Lung (tissue), 12 donors: Measurements from ENCODE around the gene RTF1. TPM values are rescaled to one million over a fixed set of nuclear protein-coding genes. Genes with fewer than 3 reads are reported as not detected.

Experiments used
- ATAC-seq: fragments of 200-7000 bp; cut with Tn5 transposase; one replicate; pipeline ENCODE4 v1.9.1; 2020; ENCODE audit warnings: moderate number of reproducible peaks; ENCODE audit not compliant: insufficient read depth, low FRiP score
- DNase-seq, 3 donors: peaks; one replicate each; pipeline ENCODE4 v3.0.0-alpha.2; 2013 to 2017
- H3K27ac ChIP-seq, 2 donors: one replicate each; pipeline ENCODE4 v1.5.1; 2013; ENCODE audit warnings: mild to moderate bottlenecking in 2 of 2, moderate library complexity in 2 of 2, control low read depth in 1 of 2, inconsistent platforms in 1 of 2, low read depth in 1 of 2, low read length in 1 of 2
- H3K27me3 ChIP-seq, 3 donors: one replicate each; pipeline ENCODE4 v1.5.1; 2013; ENCODE audit warnings: low read length in 2 of 3; ENCODE audit not compliant: control insufficient read depth in 3 of 3, insufficient read depth in 3 of 3
- H3K36me3 ChIP-seq, 4 donors: one replicate each; pipeline ENCODE4 v1.5.1; 2013; ENCODE audit warnings: low read length in 4 of 4, mild to moderate bottlenecking in 1 of 4, moderate library complexity in 1 of 4; ENCODE audit not compliant: control insufficient read depth in 4 of 4, insufficient read depth in 4 of 4
- H3K4me1 ChIP-seq, 5 donors: one replicate each; pipeline ENCODE4 v1.5.1; 2013; ENCODE audit warnings: low read length in 5 of 5, mild to moderate bottlenecking in 2 of 5, moderate library complexity in 1 of 5; ENCODE audit not compliant: control insufficient read depth in 5 of 5, insufficient read depth in 5 of 5
- H3K4me3 ChIP-seq: one replicate; pipeline ENCODE4 v1.5.1; 2013; ENCODE audit warnings: mild to moderate bottlenecking, control low read depth, moderate library complexity
- H3K9ac ChIP-seq, 2 donors: one replicate each; pipeline ENCODE4 v1.5.1; 2013; ENCODE audit warnings: low read length in 2 of 2, control low read depth in 1 of 2; ENCODE audit not compliant: insufficient read depth in 1 of 2
- H3K9me3 ChIP-seq, 4 donors: one replicate each; pipeline ENCODE4 v1.5.1; 2013; ENCODE audit warnings: low read length in 3 of 4, mild to moderate bottlenecking in 1 of 4, moderate library complexity in 1 of 4; ENCODE audit not compliant: control insufficient read depth in 4 of 4, insufficient read depth in 3 of 4
- WGBS, 2 donors: extraction: QIAGEN DNeasy Blood & Tissue Kit; methylation state at CpG; one replicate each; pipeline ENCODE4 v1.1.7; 2013; 5-methylcytosine and 5-hydroxymethylcytosine counted together
- polyA plus RNA-seq, 2 donors: library from polyadenylated mRNA; stranded (reverse); fragments of 200-250 nt; gene quantifications; one replicate each; pipeline ENCODE4 v1.2.1, GENCODE V29; 2013
- total RNA-seq, 2 donors: library from RNA; depleted of rRNA in 1 of 2; stranded (reverse); fragments of >200 nt in 1 of 2; gene quantifications; one replicate each; pipeline ENCODE4 v1.2.1, GENCODE V29; 2014 to 2021
- TF ChIP-seq, protein P1 (sequence below): IDR thresholded peaks from 2 replicates; pipeline ENCODE4 v1.5.1; 2012; ENCODE audit warnings: mild to moderate bottlenecking; ENCODE audit errors: control extremely low read depth, extremely low read depth
- donor health status: control.
- donor health status: control.
- donor health status: Bipolar disorder and iron deficiency.
- donor health status: healthy.
- donor health status: DM: yes; HTN: yes; CAD: no.

Gene RTF1
- total and polyA plus RNA-seq, 4 donors, result 14.4 to 38.6 (median 19.4) TPM

GRCh38 chr15:41476416-41477048 is 59.6 kb downstream of the RTF1 start:
- Histone ChIP-seq H3K9ac (no peak overlapping the region), H3K27ac (no peak overlapping the region), H3K27me3 (no peaks in the 10 kb centered on the region), H3K36me3 (peaks cover 39 to 57% (median 49%) of the 10 kb centered on the region in 4 donors), H3K4me1 (peaks cover 0 to 3% (median 0%) of the 10 kb centered on the region in 5 donors), H3K4me3 (no peak overlapping the region), H3K9me3 (no peaks in the 10 kb centered on the region)
- WGBS, 2 donors, result 73 to 88% methylated on average over 5 of the region's 5 CpGs
- TF ChIP-seq, protein P1, sequence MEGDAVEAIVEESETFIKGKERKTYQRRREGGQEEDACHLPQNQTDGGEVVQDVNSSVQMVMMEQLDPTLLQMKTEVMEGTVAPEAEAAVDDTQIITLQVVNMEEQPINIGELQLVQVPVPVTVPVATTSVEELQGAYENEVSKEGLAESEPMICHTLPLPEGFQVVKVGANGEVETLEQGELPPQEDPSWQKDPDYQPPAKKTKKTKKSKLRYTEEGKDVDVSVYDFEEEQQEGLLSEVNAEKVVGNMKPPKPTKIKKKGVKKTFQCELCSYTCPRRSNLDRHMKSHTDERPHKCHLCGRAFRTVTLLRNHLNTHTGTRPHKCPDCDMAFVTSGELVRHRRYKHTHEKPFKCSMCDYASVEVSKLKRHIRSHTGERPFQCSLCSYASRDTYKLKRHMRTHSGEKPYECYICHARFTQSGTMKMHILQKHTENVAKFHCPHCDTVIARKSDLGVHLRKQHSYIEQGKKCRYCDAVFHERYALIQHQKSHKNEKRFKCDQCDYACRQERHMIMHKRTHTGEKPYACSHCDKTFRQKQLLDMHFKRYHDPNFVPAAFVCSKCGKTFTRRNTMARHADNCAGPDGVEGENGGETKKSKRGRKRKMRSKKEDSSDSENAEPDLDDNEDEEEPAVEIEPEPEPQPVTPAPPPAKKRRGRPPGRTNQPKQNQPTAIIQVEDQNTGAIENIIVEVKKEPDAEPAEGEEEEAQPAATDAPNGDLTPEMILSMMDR, result no peak
- no peak for DNase-seq
- ATAC-seq, result no peak

GRCh38 chr15:41480396-41481140 is 63.7 kb downstream of the RTF1 start:
- Histone ChIP-seq H3K27ac (no peak overlapping the region), H3K4me3 (no peak overlapping the region), H3K27me3 (no peaks in the 10 kb centered on the region), H3K36me3 (peaks cover 29 to 49% (median 43%) of the 10 kb centered on the region in 4 donors), H3K9me3 (no peaks in the 10 kb centered on the region), H3K9ac (no peak overlapping the region), H3K4me1 (no peaks in the 10 kb centered on the region)
- WGBS, 2 donors, result 96 to 97% methylated on average over 12 of the region's 12 CpGs
- TF ChIP-seq, protein P1, result no peak
- no peak for ATAC-seq
- no peak for DNase-seq

GRCh38 chr15:41482110-41482877 is 65.4 kb downstream of the RTF1 start:
- no peak overlapping the region for H3K27ac ChIP-seq
- TF ChIP-seq, protein P1, result no peak
- ATAC-seq (no peak), DNase-seq (no peak)
- 97 to 98% methylated on average over 9 of the region's 9 CpGs for WGBS, 2 donors
- H3K36me3 ChIP-seq, result peaks cover 16 to 35% (median 30%) of the 10 kb centered on the region in 4 donors
- no peaks in the 10 kb centered on the region for H3K9me3 ChIP-seq
- no peak overlapping the region for H3K4me3 ChIP-seq
- H3K9ac ChIP-seq, result no peak overlapping the region
- H3K4me1 ChIP-seq, result no peaks in the 10 kb centered on the region
- no peaks in the 10 kb centered on the region for H3K27me3 ChIP-seq
